Peyer's patch (tissue), 4 donors: Measurements from ENCODE around the gene RBM6.

ENCODE experiments used
- CTCF ChIP-seq, 6 experiments: fragments of 450-650 bp in 4 of 6; fragments of 200-600 bp in 2 of 6; sonication (generic) in 1 of 6; IDR thresholded peaks; one replicate each; pipeline ENCODE4 v1.5.1; 2017 to 2019; ENCODE audit warnings: antibody characterized with exemption in 6 of 6, mild to moderate bottlenecking in 3 of 6, moderate library complexity in 1 of 6
- POLR2A ChIP-seq, 2 donors: fragments of 450-650 bp; IDR thresholded peaks; one replicate each; pipeline ENCODE4 v1.5.1; 2017; ENCODE audit warnings: antibody characterized with exemption in 2 of 2, mild to moderate bottlenecking in 2 of 2, moderate library complexity in 2 of 2

DNA sequence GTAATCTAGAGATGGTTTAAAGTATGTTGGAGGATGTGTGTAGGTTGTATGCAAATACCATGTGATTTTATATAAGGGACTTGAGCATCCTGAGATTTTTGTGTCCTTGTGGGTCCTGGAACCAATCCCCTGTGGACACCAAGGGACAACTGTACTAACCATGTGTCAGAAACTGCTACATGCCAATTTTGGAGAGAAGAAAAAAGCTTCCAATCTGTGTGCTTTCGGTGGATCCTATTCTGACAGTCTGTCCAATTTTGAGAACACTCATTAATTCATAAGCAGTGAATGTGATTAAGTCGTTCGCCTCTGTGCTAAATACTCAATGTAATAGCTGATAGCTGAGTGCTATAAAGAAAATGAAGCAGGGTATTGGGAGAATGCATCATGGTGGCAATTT lies 61.6 kb downstream of the RBM6 start:
- TF ChIP-seq POLR2A (IDR thresholded peaks at IDR 0.05): no peak
- no peak for TF ChIP-seq CTCF (IDR thresholded peaks at IDR 0.05)
